Measurements from ENCODE around the gene TMEM52. TPM values are rescaled to one million over a fixed set of nuclear protein-coding genes. Genes with fewer than 3 reads are reported as not detected.

The TMEM52 gene
- total RNA-seq = 1 to 10 TPM; 2.4 to 3.5 (median 2.5) TPM

DNA sequence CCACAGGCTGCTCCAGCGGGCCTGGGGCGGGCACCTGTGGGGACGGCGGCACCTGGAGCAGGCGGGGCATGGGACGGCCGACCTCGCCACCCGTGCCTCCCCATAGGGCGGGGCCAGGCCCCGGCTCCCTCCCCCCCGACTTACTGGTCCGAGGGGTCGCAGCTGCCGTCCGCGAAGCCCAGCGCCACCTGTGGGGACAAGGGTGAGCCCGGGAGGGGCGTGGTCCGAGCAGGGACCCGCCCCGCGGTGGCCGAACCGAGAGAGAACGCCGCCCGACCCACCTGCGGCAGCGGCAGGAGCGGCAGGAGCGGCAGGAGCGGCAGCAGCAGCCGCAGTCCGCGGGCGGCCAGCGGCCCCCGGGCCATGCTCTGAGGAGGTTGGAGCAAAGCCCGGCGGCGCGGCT, at the start of gene TMEM52:
Gene TMEM52, minus strand, starts transcription at position 379 of the 403 bp plus-strand sequence. Its CDS starts 14 bp downstream, at position 365.
- Mint-ChIP-seq H3K27me3 (ENCODE audit: low read depth) (no peaks in the 10 kb centered on the region), H3K36me3 (ENCODE audit: insufficient read depth) (no peaks in the 10 kb centered on the region), H3K4me1 (ENCODE audit: low read depth) (peaks cover 7% of the 10 kb centered on the region), H3K4me3 (peak within 1 kb of the TSS; percentile 59), H3K9me3 (no peaks in the 10 kb centered on the region)
- ATAC-seq (peak in 1 of 2 donors; percentile 22), DNase-seq (no peak)

GRCh38 chr1:1967879-1968278, 48.8 kb upstream of the TMEM52 start:
- H3K9me3 Mint-ChIP-seq = no peaks in the 10 kb centered on the region
- H3K36me3 Mint-ChIP-seq (ENCODE audit: insufficient read depth) = no peaks in the 10 kb centered on the region
- H3K4me3 Mint-ChIP-seq = no peak overlapping the region
- no peaks in the 10 kb centered on the region for H3K4me1 Mint-ChIP-seq (ENCODE audit: low read depth)
- peaks cover 4% of the 10 kb centered on the region for H3K27me3 Mint-ChIP-seq (ENCODE audit: low read depth)
- ATAC-seq (no peak), DNase-seq (no peak)

GRCh38 chr1:1967151-1967550, 48.1 kb upstream of the TMEM52 start:
- Mint-ChIP-seq H3K4me3 (no peak overlapping the region), H3K27me3 (ENCODE audit: low read depth) (peaks cover 9% of the 10 kb centered on the region), H3K36me3 (ENCODE audit: insufficient read depth) (no peaks in the 10 kb centered on the region), H3K4me1 (ENCODE audit: low read depth) (no peaks in the 10 kb centered on the region), H3K9me3 (no peaks in the 10 kb centered on the region)
- DNase-seq (no peak), ATAC-seq (no peak)

- ATAC-seq (no peak), DNase-seq (no peak)
- no peaks in the 10 kb centered on the region for H3K36me3 Mint-ChIP-seq (ENCODE audit: insufficient read depth)
- H3K4me1 Mint-ChIP-seq (ENCODE audit: low read depth) = no peaks in the 10 kb centered on the region
- no peaks in the 10 kb centered on the region for H3K9me3 Mint-ChIP-seq
- H3K27me3 Mint-ChIP-seq (ENCODE audit: low read depth) = peaks cover 15% of the 10 kb centered on the region
- no peak overlapping the region for H3K4me3 Mint-ChIP-seq
These were observed 47.1 kb upstream of the TMEM52 start for GRCh38 chr1:1966071-1966740.

GRCh38 chr1:1965546-1965945, 46.5 kb upstream of the TMEM52 start:
- Mint-ChIP-seq H3K4me1 (ENCODE audit: low read depth) (no peaks in the 10 kb centered on the region), H3K9me3 (no peaks in the 10 kb centered on the region), H3K4me3 (no peak overlapping the region), H3K27me3 (ENCODE audit: low read depth) (peaks cover 22% of the 10 kb centered on the region), H3K36me3 (ENCODE audit: insufficient read depth) (no peaks in the 10 kb centered on the region)
- no peak for ATAC-seq
- no peak for DNase-seq

DNA sequence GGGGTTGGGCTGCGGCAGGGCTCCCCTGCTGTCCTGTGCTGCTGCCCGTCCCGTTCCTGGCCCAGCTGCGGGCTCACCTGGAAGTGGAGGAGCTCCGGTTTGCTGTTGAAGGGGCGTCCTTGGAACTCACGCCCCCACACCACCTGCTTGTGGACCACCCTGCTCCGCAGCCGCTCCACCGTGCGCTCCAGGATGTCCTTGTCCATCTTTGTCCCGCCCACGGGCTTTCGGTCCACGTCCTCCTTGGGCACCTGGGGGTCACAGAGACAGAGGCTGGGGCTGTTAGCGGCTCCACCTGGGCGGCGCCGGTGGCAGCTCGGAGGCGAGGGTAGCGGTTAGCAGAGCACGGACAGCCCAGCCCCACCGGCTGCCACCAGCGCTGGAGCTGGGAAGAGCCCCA, 45.7 kb upstream of the TMEM52 start:
- H3K27me3 Mint-ChIP-seq (ENCODE audit: low read depth) = peaks cover 25% of the 10 kb centered on the region

GRCh38 chr1:1963570-1963969, 44.5 kb upstream of the TMEM52 start:
- DNase-seq (no peak), ATAC-seq (no peak)
- Mint-ChIP-seq H3K4me3 (no peak overlapping the region), H3K9me3 (no peaks in the 10 kb centered on the region), H3K27me3 (ENCODE audit: low read depth) (peaks cover 36% of the 10 kb centered on the region), H3K4me1 (ENCODE audit: low read depth) (no peaks in the 10 kb centered on the region), H3K36me3 (ENCODE audit: insufficient read depth) (no peaks in the 10 kb centered on the region)

More for the DNA sequence above, 45.7 kb upstream of the TMEM52 start:
- ATAC-seq = no peak
- H3K9me3 Mint-ChIP-seq = no peaks in the 10 kb centered on the region
- H3K4me3 Mint-ChIP-seq = no peak overlapping the region
- no peaks in the 10 kb centered on the region for H3K36me3 Mint-ChIP-seq (ENCODE audit: insufficient read depth)
- no peaks in the 10 kb centered on the region for H3K4me1 Mint-ChIP-seq (ENCODE audit: low read depth)
- no peak for DNase-seq

- Mint-ChIP-seq H3K27me3 (ENCODE audit: low read depth) (peaks cover 44% of the 10 kb centered on the region), H3K36me3 (ENCODE audit: insufficient read depth) (no peaks in the 10 kb centered on the region), H3K4me1 (ENCODE audit: low read depth) (no peaks in the 10 kb centered on the region), H3K9me3 (no peaks in the 10 kb centered on the region), H3K4me3 (no peak overlapping the region)
- DNase-seq (no peak), ATAC-seq (no peak)
These were observed 43.7 kb upstream of the TMEM52 start for GRCh38 chr1:1962752-1963151.

DNA sequence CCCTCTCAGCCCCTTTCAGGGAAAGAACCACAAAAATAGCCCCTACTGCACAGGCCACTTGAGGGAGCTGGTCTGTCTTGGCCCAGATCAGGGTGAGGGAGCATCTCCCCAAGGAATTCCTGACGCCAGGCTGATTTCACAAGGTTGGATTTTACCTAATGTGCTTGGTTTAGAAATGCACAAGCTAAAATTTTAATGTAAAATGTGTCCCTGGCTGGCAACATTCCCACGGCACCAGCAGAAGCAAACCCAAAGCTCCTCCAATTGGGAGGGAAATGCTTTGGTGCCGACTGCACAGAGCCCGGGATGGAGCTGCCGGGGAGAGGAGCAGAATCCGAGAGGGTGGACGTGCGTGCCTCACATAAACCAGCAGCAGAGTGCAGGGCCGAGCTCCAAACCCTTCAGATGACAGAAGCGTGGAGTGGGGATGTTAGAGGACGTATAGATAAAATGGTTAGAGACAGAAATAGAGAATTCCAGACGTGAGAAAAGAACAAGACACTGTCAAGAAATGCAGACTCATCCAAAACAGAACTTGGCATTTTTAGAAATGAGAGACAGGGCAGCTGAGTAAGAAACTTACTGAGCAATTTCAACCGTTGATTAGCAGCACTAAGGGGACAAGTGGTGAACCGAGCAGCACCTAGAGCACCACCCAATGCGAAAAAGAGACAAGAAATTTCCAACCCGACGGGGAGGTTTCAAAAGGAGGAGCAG, 41.6 kb upstream of the TMEM52 start:
- ATAC-seq = no peak
- Mint-ChIP-seq H3K36me3 (ENCODE audit: insufficient read depth) (no peaks in the 10 kb centered on the region), H3K4me1 (ENCODE audit: low read depth) (no peaks in the 10 kb centered on the region), H3K27me3 (ENCODE audit: low read depth) (peaks cover 45% of the 10 kb centered on the region), H3K9me3 (no peaks in the 10 kb centered on the region), H3K4me3 (no peak overlapping the region)
- DNase-seq = no peak

GRCh38 chr1:1959840-1960479, 40.9 kb upstream of the TMEM52 start:
- DNase-seq = peak; percentile 57
- Mint-ChIP-seq H3K27me3 (ENCODE audit: low read depth) (peaks cover 45% of the 10 kb centered on the region), H3K9me3 (no peaks in the 10 kb centered on the region), H3K4me1 (ENCODE audit: low read depth) (no peaks in the 10 kb centered on the region), H3K36me3 (ENCODE audit: insufficient read depth) (no peaks in the 10 kb centered on the region), H3K4me3 (no peak overlapping the region)
- peak; percentile 88 to 90 for ATAC-seq

DNA sequence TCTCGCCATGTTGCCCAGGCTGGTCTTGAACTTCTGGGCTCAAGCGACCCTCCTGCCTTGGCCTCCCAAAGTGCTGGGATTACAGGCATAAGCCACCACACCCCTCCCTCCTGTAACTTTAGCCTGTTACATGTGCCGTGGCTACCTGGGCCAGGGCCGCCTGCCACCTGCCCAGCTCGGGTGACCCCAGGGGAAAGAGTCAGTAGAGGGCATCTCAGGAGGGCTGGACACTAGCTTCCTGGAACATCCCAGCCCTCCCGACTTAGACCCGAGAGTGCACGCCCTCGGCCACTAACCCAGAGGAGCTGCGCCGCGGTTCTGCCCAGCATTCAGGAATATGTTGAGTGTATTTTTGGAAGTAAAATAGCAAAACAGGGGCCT, 40.4 kb upstream of the TMEM52 start:
- Mint-ChIP-seq H3K4me1 (ENCODE audit: low read depth) (peaks cover 2% of the 10 kb centered on the region), H3K9me3 (no peaks in the 10 kb centered on the region), H3K4me3 (no peak overlapping the region), H3K36me3 (ENCODE audit: insufficient read depth) (no peaks in the 10 kb centered on the region), H3K27me3 (ENCODE audit: low read depth) (peaks cover 45% of the 10 kb centered on the region)
- DNase-seq (no peak), ATAC-seq (no peak)

DNA sequence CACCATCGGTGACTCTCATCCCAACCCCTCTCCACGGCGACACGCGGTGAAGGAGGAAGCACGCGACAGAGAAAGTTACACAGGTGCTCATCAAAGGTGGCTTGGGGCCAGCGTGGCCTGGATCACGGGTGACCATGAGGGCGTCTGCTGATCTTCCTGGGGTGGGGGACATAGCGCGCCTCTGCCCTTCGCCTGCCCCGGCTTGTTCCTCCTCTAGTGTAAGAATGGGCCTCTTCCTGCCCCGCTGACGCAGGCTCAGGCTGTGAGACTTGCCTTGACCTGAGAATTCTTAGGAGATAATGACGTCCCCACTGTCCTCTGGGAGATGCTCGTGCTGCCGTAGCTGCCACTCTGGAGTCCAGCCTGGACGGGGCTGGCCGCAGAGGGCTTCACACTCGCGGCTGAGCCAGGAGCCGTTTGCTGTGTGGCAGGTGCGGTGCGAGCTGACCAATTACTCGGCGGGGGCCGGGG, 39.0 kb upstream of the TMEM52 start:
- DNase-seq (no peak), ATAC-seq (no peak)
- Mint-ChIP-seq H3K36me3 (ENCODE audit: insufficient read depth) (no peaks in the 10 kb centered on the region), H3K27me3 (ENCODE audit: low read depth) (peaks cover 41% of the 10 kb centered on the region), H3K4me1 (ENCODE audit: low read depth) (peaks cover 2% of the 10 kb centered on the region), H3K9me3 (no peaks in the 10 kb centered on the region), H3K4me3 (no peak overlapping the region)

DNA sequence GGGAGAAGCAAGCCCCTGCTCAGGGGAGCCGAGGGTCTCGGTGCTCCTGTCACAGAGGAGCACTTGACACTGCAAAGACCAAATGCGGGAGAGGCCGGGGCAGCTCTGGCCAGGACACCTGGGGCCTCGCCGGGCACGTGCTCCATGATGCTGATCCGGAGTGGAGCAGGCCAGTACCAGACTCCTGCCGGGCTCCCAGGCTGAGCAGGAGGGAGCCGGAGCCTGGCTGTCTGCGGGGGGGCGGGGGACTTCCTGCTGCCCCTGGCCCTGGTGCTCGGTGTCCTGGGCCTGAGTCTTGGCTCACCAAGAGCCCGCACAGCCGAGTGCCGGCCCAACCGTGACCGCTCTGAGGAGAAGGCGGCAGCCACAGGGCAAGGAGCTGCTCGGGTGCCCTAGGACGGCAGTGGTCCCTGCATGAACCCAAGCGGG, 38.5 kb upstream of the TMEM52 start:
- DNase-seq = no peak
- Mint-ChIP-seq H3K4me3 (no peak overlapping the region), H3K4me1 (ENCODE audit: low read depth) (peaks cover 2% of the 10 kb centered on the region), H3K36me3 (ENCODE audit: insufficient read depth) (no peaks in the 10 kb centered on the region), H3K27me3 (ENCODE audit: low read depth) (peaks cover 39% of the 10 kb centered on the region), H3K9me3 (no peaks in the 10 kb centered on the region)
- no peak for ATAC-seq

GRCh38 chr1:1956586-1957532, 37.8 kb upstream of the TMEM52 start:
- H3K36me3 Mint-ChIP-seq (ENCODE audit: insufficient read depth) = no peaks in the 10 kb centered on the region
- DNase-seq = no peak
- no peak for ATAC-seq
- H3K9me3 Mint-ChIP-seq = no peaks in the 10 kb centered on the region
- H3K4me3 Mint-ChIP-seq = no peak overlapping the region
- peaks cover 2% of the 10 kb centered on the region for H3K4me1 Mint-ChIP-seq (ENCODE audit: low read depth)
- H3K27me3 Mint-ChIP-seq (ENCODE audit: low read depth) = peaks cover 34% of the 10 kb centered on the region
